22Rv1 (cell line): ENCODE results near the gene CDCA7L.

Experiments used
- ZFX ChIP-seq: fragments of 450-650 bp; IDR thresholded peaks from 2 replicates; pipeline ENCODE4 v1.6.1; 2017; ENCODE audit warnings: antibody characterized with exemption, borderline replicate concordance
- TF ChIP-seq, protein P1 (sequence below): fragments of 450-650 bp; IDR thresholded peaks from 2 replicates; pipeline ENCODE4 v1.5.1; 2017; ENCODE audit warnings: mild to moderate bottlenecking

DNA sequence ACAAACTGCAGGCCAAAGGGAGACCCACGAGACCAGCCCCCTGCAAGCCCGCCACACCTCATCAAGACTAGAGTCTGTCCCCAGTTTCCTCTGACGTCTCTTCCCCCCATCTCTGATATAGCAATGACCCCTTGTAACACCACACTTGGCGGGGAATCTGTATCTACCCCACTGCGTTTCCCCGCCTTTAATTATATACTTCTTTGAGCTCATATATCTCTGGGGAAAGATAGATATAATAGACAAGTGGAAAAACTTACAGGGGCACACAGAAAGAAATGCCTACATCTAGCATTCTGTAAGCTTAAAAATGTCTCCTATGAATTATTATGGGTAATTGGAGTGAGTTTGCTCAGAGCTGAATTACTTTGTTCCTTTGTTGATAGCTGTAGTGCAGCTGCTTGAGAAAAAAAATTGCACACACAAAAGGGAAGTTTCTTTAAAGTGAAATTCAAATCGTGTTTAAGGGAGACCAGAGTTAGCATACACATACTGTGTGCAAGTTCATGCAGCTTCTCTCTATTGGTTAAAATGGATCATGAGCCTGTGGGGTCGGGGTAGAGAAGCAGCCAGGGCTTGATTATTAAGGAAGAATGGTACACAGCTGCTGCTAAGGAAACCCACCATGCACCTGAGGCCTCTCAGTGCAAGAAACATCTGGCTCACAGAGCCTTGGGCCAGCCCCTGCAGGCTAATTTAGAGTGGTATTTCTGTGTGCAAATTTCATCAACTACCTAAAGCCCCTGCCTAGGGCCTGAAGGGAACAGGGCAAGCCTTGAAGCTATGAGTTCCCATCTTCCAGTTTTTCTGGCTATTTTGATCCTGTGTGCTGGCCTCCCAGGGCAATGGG is 32.5 kb downstream of the CDCA7L start:
- TF ChIP-seq, protein P1, sequence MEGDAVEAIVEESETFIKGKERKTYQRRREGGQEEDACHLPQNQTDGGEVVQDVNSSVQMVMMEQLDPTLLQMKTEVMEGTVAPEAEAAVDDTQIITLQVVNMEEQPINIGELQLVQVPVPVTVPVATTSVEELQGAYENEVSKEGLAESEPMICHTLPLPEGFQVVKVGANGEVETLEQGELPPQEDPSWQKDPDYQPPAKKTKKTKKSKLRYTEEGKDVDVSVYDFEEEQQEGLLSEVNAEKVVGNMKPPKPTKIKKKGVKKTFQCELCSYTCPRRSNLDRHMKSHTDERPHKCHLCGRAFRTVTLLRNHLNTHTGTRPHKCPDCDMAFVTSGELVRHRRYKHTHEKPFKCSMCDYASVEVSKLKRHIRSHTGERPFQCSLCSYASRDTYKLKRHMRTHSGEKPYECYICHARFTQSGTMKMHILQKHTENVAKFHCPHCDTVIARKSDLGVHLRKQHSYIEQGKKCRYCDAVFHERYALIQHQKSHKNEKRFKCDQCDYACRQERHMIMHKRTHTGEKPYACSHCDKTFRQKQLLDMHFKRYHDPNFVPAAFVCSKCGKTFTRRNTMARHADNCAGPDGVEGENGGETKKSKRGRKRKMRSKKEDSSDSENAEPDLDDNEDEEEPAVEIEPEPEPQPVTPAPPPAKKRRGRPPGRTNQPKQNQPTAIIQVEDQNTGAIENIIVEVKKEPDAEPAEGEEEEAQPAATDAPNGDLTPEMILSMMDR = no peak
- no peak for TF ChIP-seq ZFX
